ENCODE results near the gene RPS8. TPM values are rescaled to one million over a fixed set of nuclear protein-coding genes. Genes with fewer than 3 reads are reported as not detected.

Gene RPS8
- total RNA-seq, 1 donor from 2014 or later: 3,767 TPM

DNA sequence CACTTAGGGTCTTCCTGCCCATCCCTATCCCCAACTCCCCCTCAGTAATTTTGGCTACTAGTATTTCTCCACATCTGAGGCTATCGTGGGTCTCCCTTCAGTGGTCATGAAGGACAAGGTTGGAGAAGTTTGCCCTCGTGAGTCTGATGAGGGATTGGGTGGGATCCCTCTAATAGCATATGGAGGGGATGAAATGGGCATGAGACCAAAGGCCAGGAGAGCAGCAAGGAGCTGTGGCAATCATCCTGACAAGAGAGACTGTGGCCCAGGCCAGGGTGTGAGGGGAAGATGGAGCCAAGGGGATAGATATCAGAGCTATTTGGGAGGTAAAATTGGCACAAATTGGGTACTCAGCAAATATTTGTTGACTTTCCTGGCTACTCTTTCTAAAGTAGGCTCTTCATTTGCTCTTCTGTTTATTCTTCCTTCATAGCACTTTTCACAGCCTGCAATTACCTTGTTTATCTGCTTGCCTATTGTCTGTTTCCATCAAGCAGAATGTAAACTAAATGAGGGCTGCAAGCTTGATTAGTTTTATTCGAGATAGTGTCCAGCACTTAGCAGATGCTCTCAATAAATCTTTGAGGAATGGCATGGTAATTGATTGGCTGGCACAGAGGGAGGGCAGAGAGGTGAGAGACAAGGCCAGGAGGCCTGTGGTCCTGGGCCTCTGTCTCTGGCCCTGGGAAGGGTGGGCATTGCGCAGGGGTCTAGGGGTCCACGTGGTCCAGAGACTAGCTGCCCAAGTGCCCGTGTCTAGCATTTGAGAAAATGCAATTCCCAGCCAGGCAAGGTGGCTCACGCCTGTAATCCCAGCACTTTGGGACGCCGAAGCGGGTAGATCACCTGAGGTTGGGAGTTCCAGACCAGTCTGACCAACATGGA, 23.4 kb downstream of the RPS8 start:
- Mint-ChIP-seq H3K4me3 (peak overlapping the region; percentile 24), H3K4me1 (peaks cover 33% of the 10 kb centered on the region), H3K36me3 (ENCODE audit: low read depth) (peaks cover 25% of the 10 kb centered on the region), H3K27me3 (no peaks in the 10 kb centered on the region), H3K27ac (peak overlapping the region; percentile 100), H3K9me3 (no peaks in the 10 kb centered on the region)
- CTCF ChIA-PET: interaction anchor here (1.1 to 1.5 kb wide), 3 partner anchors 9 to 216 kb away, joined by 3 to 7 read pairs (median 6); no protein-coding TSS in a partner anchor
- TF ChIP-seq, protein P1, sequence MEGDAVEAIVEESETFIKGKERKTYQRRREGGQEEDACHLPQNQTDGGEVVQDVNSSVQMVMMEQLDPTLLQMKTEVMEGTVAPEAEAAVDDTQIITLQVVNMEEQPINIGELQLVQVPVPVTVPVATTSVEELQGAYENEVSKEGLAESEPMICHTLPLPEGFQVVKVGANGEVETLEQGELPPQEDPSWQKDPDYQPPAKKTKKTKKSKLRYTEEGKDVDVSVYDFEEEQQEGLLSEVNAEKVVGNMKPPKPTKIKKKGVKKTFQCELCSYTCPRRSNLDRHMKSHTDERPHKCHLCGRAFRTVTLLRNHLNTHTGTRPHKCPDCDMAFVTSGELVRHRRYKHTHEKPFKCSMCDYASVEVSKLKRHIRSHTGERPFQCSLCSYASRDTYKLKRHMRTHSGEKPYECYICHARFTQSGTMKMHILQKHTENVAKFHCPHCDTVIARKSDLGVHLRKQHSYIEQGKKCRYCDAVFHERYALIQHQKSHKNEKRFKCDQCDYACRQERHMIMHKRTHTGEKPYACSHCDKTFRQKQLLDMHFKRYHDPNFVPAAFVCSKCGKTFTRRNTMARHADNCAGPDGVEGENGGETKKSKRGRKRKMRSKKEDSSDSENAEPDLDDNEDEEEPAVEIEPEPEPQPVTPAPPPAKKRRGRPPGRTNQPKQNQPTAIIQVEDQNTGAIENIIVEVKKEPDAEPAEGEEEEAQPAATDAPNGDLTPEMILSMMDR (IDR thresholded peaks at IDR 0.05): no peak
- POLR2A ChIA-PET: interaction anchor here (0.7 to 8.7 kb wide), 9 partner anchors 8 to 215 kb away, joined by 3 to 339 read pairs (median 54); partner anchors contain the start of genes BTBD19, HECTD3, RNU5D-1 and UROD
- ATAC-seq (ENCODE audit: low read depth): no peak
- DNase-seq: no peak
- intact Hi-C loops (cut with micrococcal nuclease): loop anchor here (1.0 kb wide), 3 partner anchors 12 to 213 kb away; partner anchors contain the start of gene HECTD3

DNA sequence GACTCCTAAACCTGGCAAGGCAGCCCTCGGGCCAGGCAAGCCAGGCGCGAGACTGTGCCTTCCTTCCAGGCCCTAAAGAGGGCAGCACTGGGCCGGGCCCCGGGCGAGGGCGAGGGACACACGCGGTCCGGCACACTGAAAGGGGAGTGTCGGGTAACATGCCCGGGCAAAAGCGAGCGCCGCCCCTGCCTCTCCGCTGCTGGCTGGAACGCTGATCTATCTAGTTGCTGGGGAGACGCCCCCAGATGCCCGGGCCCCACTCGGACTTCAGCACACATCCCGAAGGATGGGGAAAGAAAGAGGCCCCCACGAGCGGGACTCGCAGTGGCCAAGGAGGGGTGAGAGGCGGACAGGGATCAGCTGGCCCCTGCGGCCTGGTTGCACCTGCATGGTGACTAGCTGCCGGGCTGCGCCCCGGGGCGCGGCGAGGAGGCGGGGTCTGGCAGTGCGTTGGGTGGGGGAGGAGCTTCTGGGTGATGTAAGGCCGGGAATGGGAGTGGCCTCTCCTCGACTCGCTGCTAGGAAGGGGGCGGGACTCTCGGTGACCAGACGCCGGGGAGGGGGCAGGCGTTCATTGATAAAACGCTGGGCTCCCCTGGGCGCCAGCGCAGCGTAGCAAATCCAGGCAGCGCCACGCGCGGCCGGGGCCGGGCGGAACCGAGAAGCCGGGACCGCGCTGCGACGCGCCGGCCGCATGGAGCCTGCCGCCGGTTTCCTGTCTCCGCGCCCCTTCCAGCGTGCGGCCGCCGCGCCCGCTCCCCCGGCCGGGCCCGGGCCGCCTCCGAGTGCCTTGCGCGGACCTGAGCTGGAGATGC, 24.6 kb downstream of the RPS8 start, which contains the start of gene PLK3:
PLK3 (plus strand) TSS at position 608 of the 815 bp plus-strand sequence; CDS start at position 695, 87 bp downstream.
- Mint-ChIP-seq H3K9me3 (no peaks in the 10 kb centered on the region), H3K4me1 (peaks cover 33% of the 10 kb centered on the region), H3K36me3 (ENCODE audit: low read depth) (peaks cover 37% of the 10 kb centered on the region), H3K27ac (peak within 1 kb of the TSS; percentile 100), H3K27me3 (no peaks in the 10 kb centered on the region), H3K4me3 (peak within 1 kb of the TSS; percentile 97)
- intact Hi-C loops (cut with micrococcal nuclease): loop anchor here (1.0 to 10.0 kb wide), 11 partner anchors 9 to 1453 kb away; partner anchors contain the start of genes EIF2B3, HECTD3, MUTYH and NASP
- TF ChIP-seq, protein P1 (IDR thresholded peaks at IDR 0.05): peak; percentile 30
- ATAC-seq (ENCODE audit: low read depth) (peak; percentile 88), DNase-seq (peak; percentile 94)
- ChIA-PET CTCF (interaction anchor here (0.6 to 2.0 kb wide), 15 partner anchors 9 to 693 kb away, joined by 3 to 25 read pairs (median 5); partner anchors contain the start of genes HECTD3, PTCH2, RNU5D-1 and RPS8), POLR2A (interaction anchor here (0.6 to 8.7 kb wide), 31 partner anchors 9 to 1081 kb away, joined by 3 to 339 read pairs (median 7); partner anchors contain the start of genes AKR1A1, BTBD19, EIF2B3 and HECTD3)

DNA sequence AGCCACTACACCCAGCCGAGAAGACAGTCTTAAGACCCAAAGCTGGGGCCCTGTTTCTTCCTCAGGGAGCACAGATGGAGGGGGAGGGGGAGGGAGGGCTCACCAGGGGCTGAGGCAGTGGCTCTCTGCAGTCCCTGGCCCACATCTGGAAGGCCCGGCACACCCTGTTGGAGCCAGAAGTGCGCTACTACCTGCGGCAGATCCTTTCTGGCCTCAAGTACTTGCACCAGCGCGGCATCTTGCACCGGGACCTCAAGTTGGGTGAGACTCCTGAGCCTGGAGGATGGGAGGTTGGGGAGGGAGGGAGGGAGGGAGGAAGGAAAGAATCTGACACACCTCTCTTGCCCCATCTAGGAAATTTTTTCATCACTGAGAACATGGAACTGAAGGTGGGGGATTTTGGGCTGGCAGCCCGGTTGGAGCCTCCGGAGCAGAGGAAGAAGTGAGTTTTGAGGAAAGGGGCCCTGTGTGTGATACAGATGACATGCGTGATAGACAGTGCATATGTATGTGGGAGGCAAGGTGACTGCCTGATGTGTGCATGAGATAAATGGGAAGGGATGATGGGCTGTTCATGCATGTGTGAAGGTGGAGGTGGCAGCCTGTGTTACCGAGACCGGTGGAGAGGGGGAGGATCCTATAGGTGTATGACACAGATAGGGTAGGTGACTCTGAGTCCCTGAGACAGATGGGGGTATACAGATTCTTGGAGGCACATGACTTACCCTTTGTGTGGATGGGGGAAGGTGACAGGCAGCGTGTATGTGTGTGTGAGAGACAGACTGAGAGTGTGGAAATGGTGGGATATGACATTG, 26.4 kb downstream of the RPS8 start:
- ATAC-seq (ENCODE audit: low read depth): no peak
- Mint-ChIP-seq H3K36me3 (ENCODE audit: low read depth) (peaks cover 47% of the 10 kb centered on the region), H3K4me3 (peak overlapping the region; percentile 91), H3K27me3 (no peaks in the 10 kb centered on the region), H3K9me3 (no peaks in the 10 kb centered on the region), H3K27ac (peak overlapping the region; percentile 68), H3K4me1 (peaks cover 35% of the 10 kb centered on the region)
- CTCF ChIA-PET: interaction anchor here (0.8 to 2.0 kb wide), 2 partner anchors 18 to 213 kb away, joined by 4 to 5 read pairs; no protein-coding TSS in a partner anchor
- intact Hi-C loops (cut with micrococcal nuclease): loop anchor here (5.0 to 10.0 kb wide), 2 partner anchors 783 to 1454 kb away; partner anchors contain the start of gene NASP
- POLR2A ChIA-PET: interaction anchor here (0.6 to 8.7 kb wide), 15 partner anchors 10 to 749 kb away, joined by 3 to 339 read pairs (median 13); partner anchors contain the start of genes AKR1A1, ARMH1, BTBD19 and HECTD3
- TF ChIP-seq, protein P1 (IDR thresholded peaks at IDR 0.05): no peak
- DNase-seq: no peak

DNA sequence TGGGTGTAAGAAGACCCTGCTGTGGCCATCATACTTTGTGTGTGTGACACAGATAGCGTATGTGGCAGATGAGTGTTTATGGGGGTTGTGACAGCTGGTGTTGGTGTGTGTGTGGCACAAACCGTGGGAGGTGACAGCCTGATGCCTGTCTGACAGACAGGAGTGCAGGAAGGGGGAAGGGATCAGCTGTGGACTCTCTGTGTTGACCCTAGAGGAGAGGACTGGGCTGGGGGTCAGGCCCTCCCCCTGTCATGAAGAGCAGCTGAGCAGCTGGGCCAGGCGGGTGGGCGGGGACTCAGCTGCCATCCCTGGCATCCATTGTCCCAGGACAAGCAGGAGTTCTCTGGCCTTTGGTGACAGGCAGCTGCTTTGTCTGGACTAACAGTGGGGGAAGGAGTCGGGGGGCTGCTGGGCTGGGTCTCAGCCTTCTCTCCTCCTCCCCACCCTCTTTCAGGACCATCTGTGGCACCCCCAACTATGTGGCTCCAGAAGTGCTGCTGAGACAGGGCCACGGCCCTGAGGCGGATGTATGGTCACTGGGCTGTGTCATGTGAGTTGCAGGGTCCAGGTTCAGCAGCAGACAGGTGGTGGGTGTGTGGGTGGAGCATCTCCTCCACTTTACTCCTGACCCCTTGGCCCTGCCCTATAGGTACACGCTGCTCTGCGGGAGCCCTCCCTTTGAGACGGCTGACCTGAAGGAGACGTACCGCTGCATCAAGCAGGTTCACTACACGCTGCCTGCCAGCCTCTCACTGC, 27.1 kb downstream of the RPS8 start:
- H3K36me3 Mint-ChIP-seq (ENCODE audit: low read depth): peaks cover 53% of the 10 kb centered on the region
- ATAC-seq (ENCODE audit: low read depth): no peak
- POLR2A ChIA-PET: interaction anchor here (0.9 to 8.7 kb wide), 5 partner anchors 9 to 81 kb away, joined by 3 to 339 read pairs (median 60); partner anchors contain the start of gene BTBD19
- peak overlapping the region; percentile 91 for H3K4me3 Mint-ChIP-seq
- DNase-seq: no peak
- peak overlapping the region; percentile 68 for H3K27ac Mint-ChIP-seq
- peaks cover 42% of the 10 kb centered on the region for H3K4me1 Mint-ChIP-seq
- CTCF ChIA-PET: no interaction called here
- H3K27me3 Mint-ChIP-seq: no peaks in the 10 kb centered on the region
- TF ChIP-seq, protein P1 (IDR thresholded peaks at IDR 0.05): no peak
- H3K9me3 Mint-ChIP-seq: no peaks in the 10 kb centered on the region
- intact Hi-C loops (cut with micrococcal nuclease): loop anchor here (5.0 to 10.0 kb wide), 2 partner anchors 782 to 1455 kb away; partner anchors contain the start of gene NASP
